ENCODE results near the gene COX8C. TPM values are rescaled to one million over a fixed set of nuclear protein-coding genes. Genes with fewer than 3 reads are reported as not detected.
A peak's percentile ranks its signal among the peaks of the same experiment; 100 is the strongest.

The COX8C gene
- not detected for total RNA-seq

DNA sequence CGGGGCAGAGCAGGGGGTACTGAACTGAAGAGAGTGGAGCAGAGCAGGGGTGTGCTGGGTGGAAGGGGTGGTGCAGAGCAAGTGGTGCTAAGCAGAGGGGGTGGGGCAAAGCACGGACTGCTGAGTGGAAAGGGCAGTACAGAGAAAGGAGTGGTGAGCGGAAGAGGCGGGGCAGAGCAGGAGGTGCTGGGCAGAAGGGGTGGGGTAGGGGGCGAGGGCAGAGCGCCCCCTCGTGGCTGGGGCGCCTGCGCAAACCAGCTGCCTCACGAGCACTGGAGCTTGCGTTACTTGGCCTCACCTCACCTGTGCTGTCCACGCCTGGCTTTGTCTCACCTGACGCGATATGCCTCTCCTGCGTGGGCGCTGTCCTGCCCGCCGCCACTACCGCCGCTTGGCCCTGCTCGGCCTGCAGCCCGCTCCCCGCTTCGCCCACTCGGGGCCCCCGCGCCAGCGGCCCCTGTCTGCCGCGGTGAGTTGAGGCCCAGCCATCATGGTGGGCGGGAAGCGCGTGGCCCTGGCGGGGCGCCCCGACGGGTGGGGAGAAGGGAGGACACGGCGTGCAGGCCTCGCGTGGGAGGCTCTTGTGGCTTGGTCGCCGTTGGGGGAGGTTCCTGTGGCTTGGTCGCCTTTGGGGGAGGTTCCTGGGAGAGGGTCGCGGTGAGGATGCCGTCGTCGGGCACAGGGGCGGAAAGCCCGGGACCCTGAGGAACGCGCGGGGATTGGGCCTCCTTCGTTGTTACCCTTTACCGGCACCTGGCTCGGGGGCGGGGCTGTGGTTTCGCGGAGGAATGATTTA, at the start of gene COX8C:
TSS of gene COX8C (plus strand) at position 257 of the 796 bp plus-strand sequence. CDS start at position 344, 87 bp downstream.
- no peak for ATAC-seq

GRCh38 chr14:93299416-93299815, 47.6 kb upstream of the COX8C start:
- DNase-seq (ENCODE audit: low spot score): no peak
- ATAC-seq: no peak

More for the DNA sequence above, at the start of gene COX8C:
- DNase-seq (ENCODE audit: low spot score): no peak

DNA sequence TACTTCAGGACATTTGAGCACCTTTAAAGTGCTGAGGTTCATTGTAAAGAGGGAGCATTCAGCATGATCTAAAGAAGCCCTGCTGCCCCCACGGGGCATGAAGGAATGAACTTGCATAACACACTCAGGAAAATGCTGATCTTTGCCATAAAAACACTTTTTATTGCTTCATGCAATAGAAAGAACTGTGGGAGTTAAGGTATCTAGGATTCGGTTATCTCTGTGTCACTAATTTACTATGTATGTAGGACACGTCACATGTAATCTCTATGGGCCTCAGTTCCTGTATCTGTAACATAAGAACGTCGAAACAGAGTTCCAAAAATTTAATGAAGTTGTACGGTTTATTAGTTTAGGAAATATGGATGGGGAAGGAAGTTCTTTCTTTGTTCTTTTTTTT, 47.1 kb upstream of the COX8C start:
- ATAC-seq: no peak

GRCh38 chr14:93301821-93302447, 45.0 kb upstream of the COX8C start:
- no peak for ATAC-seq

More for the DNA sequence above, 47.1 kb upstream of the COX8C start:
- DNase-seq (ENCODE audit: low spot score): no peak

DNA sequence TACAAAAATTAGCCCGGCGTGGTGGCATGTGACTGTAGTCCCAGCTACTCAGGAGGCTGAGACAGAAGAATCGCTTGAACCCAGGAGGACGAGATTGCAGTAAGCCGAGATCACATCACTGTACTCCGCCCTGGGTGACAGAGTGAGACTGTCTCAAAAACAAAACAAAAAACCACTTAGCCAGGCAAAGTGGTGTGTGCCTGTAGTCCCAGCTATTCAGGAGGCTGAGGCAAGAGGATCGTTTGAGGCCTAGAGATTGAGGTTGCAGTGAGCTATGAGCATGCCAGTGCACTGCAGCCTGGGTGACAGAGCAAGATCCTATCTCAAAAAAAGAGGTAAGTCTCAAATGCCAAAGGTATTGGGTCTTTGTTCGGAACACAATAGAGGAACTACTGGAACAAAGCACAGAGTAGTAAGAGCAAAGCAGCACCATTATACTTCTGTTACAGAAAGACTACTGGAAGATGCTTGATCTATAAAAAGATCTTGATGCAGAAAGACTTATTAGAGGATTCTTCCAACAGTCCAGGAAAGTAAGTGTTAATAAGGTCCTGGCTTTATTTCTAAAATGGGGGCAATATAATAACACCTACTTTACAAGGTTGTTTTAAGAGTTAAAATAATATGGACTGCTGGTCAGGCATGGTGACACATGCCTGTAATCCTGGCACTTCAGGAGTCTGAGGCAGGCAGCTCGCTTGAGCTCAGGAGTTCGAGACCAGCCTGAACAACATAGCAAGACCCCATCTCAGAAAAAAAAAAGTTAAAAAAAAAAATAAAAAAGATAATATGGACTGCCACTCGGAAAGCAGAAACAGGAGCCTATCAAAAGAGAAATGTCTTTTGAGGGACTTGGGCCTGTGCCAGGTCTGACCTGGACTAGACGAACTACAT, 44.0 kb upstream of the COX8C start:
- no peak for ATAC-seq

More at GRCh38 chr14:93301821-93302447, 45.0 kb upstream of the COX8C start:
- DNase-seq (ENCODE audit: low spot score): no peak

GRCh38 chr14:93303659-93304058, 43.3 kb upstream of the COX8C start:
- DNase-seq (ENCODE audit: low spot score) (no peak), ATAC-seq (peak; percentile 63)

More for the DNA sequence above, 44.0 kb upstream of the COX8C start:
- no peak for DNase-seq (ENCODE audit: low spot score)

DNA sequence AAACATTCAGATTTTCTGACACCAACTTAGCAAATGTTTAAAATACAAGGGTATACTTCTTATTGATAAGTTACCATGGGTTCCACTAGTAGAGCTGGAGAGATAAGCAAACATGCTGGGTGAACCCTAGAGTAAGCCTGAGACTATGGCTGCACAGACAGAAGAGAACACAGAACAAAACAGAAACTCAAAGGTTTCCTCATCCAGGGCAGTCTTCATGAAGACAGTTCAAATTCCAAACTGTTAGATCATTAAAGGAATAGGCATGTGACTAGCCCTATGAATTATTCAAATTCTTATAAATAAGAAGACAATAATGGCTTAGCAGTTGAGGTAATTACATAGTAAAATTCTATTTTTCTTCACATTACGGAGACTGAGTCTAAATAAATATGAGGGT, 42.2 kb upstream of the COX8C start:
- DNase-seq (ENCODE audit: low spot score): no peak
- ATAC-seq: peak; percentile 65

DNA sequence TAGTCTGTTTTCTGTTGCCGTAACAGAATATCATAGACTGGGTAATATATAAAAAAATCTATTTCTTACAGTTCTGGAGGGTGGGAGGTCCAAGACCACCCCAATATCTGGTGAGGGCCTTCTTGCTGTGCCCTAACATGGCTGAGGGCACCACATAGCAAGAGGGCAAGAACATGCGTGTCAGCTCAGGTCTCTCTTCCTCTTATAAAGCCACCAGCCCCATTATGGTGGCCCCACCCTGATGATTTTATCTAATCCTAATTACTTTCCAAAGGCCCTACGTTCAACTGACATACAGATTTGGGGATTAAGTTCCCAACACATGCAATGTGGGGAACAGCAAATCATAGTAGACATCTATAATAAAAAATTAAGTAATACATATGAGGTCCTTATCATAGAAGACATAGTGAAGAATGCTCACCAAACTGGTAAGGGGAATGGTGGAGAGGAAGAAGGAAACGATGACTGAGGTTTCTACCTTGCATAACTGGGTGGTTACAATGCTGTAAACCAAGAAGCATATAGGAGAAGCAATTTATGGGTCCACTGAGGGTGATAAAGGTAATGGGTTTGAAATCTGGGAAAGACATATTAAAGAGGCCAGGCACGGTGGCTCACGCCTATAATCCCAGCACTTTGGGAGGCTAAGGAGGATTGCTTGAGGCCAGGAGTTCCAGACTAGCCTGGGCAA, 41.1 kb upstream of the COX8C start:
- no peak for ATAC-seq
- DNase-seq (ENCODE audit: low spot score): no peak

- ATAC-seq (no peak), DNase-seq (ENCODE audit: low spot score) (no peak)
Measured at GRCh38 chr14:93306812-93307211, 40.2 kb upstream of the COX8C start.

DNA sequence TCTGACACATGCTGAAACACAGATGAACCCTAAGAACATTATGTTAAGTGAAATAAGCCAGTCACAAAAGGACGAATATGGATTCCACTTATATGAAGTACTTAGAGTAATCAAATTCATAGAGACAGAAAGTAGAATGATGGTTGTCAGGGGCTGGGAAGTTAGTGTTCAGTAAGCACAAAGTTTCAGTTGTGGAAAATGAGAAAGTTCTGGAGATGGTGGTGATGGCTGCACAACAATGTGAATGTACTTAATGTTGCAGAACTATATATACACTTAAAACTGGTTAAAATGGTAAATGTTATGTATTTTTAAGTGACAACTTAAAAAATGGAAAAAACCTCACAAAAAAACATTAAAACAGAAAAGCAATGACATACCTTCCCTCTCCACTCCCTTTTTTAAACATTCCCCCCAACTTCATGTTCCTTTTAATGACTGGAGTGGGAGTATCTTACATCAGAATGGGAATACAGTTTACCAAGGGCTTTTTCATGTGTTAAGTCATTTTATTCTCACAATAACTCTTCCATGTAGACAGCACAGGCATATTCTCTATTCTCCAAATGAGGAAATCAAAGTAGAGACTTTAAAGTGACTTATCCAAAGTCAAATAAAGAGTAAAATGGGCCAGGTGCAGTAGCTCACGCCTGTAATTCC, 38.2 kb upstream of the COX8C start:
- no peak for DNase-seq (ENCODE audit: low spot score)

GRCh38 chr14:93309427-93309966, 37.5 kb upstream of the COX8C start:
- no peak for ATAC-seq

More for the DNA sequence above, 38.2 kb upstream of the COX8C start:
- no peak for ATAC-seq

GRCh38 chr14:93311082-93311481, 35.9 kb upstream of the COX8C start:
- DNase-seq (ENCODE audit: low spot score) (no peak), ATAC-seq (peak; percentile 58)

More at GRCh38 chr14:93309427-93309966, 37.5 kb upstream of the COX8C start:
- no peak for DNase-seq (ENCODE audit: low spot score)

DNA sequence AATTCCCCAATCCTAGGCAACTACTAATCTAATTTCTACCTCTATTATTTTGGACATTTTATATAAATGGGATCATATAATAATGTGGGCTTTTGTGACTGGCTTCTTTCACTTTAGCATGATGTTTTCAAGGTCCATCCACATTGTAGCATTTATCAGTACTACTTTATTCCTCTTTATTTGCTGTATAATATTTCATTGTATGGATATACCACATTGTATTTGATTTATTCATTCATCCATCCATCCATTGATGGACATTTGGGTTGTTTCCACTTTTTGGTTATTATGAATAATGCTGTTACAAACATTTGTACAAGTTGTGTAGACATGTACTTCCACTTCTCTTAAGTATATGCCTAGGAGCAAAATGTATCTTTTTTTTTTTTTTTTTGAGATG, 31.4 kb upstream of the COX8C start:
- no peak for ATAC-seq
- DNase-seq (ENCODE audit: low spot score): no peak

DNA sequence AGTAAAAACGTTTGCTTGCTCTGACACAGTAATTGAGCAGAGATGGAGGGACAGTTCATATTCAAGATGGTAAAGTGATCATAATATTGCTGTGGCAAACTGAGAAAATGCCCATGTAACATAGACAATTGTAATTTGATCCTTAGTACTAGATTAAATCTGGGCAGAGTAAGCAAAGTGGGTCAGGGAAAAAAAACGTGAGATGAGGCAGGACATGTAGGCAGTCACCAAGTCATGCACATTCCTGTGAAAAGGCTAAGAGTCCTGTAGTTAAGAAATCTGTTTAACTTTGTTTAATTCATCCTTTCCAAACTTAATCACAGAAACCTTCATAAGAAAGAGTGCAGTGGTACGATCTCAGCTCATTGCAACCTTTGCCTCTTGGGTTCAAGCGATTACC, 30.3 kb upstream of the COX8C start:
- DNase-seq (ENCODE audit: low spot score) (no peak), ATAC-seq (no peak)

DNA sequence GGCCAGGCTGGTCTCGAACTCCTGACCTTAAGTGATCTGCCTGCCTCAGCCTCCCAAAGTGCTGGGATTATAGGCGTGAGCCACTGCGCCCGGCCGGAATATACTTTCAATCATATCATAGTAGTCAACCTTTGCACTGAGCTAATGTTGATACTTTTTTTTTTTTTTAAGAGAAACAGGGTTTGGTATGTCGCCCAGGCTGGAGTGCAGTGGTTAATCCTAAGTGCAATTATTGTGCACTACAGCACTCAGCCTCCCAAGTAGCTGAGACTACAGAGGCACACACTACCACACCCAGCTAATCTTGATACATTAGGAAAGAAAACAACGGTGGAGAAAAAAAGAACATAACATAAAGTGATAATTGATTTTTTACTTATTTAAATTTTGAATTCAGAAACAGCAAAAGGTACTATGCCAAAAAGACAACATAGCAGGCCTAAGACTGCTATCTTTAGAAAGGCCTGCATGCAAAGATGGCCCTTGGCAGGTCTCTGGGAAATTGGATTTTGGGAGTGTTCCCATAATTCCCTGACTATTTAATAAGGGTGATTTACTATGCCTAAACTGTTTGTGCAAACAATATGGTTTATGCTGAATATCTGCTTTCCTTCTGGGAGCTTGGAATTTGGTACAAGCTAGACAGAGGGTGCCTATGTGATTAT, 29.6 kb upstream of the COX8C start:
- DNase-seq (ENCODE audit: low spot score): no peak
- ATAC-seq: peak; percentile 44

GRCh38 chr14:93317875-93318807, 28.8 kb upstream of the COX8C start:
- DNase-seq (ENCODE audit: low spot score) (no peak), ATAC-seq (peak; percentile 29)

- DNase-seq (ENCODE audit: low spot score) (no peak), ATAC-seq (no peak)
Measured at GRCh38 chr14:93318927-93319326, 28.1 kb upstream of the COX8C start.

DNA sequence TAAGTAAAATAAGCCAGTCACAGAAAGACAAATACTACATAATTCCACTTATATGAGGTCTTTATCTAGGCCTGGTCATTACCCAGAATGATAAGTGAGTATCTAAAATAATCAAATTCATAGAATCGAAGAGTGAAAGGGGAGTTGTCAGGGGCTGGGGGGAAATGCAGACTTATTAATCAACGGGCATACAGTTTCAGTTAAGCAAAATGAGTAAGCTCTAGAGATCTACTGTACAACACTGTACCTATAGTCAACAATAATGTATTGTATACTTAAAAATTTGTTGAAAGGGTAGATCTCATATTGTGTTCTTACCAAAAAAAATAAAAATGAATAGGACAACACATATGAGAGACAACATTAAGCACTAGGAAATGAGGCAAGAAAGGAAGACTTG, 27.5 kb upstream of the COX8C start:
- ATAC-seq (no peak), DNase-seq (ENCODE audit: low spot score) (no peak)
